WI38 (cell line): ENCODE data around the gene ZNF212.

Experiments
- H3K4me3 ChIP-seq: 2 replicates; pipeline ENCODE4 v1.5.1; 2011; ENCODE audit warnings: low read depth, mild to moderate bottlenecking, control low read depth, low read length
- CTCF ChIP-seq: IDR thresholded peaks from 2 replicates; pipeline ENCODE4 v1.5.1; 2012; ENCODE audit warnings: low read depth, mild to moderate bottlenecking, control low read depth, low read length

The ZNF212 gene

GRCh38 chr7:149209518-149210269 is 29.8 kb upstream of the ZNF212 start:
- peak; percentile 69 for TF ChIP-seq CTCF
- no peak overlapping the region for H3K4me3 ChIP-seq

GRCh38 chr7:149210551-149210950 is 28.9 kb upstream of the ZNF212 start:
- TF ChIP-seq CTCF: no peak

GRCh38 chr7:149214020-149214720 is 25.3 kb upstream of the ZNF212 start:
- no peak for TF ChIP-seq CTCF
- no peak overlapping the region for H3K4me3 ChIP-seq

More at GRCh38 chr7:149210551-149210950, 28.9 kb upstream of the ZNF212 start:
- no peak overlapping the region for H3K4me3 ChIP-seq

- H3K4me3 ChIP-seq: no peak overlapping the region
- no peak for TF ChIP-seq CTCF
Measured at GRCh38 chr7:149216402-149216801, 23.0 kb upstream of the ZNF212 start.

GRCh38 chr7:149217570-149217969 is 21.9 kb upstream of the ZNF212 start:
- H3K4me3 ChIP-seq: no peak overlapping the region
- TF ChIP-seq CTCF: no peak

- H3K4me3 ChIP-seq: no peak overlapping the region
- no peak for TF ChIP-seq CTCF
Measured at GRCh38 chr7:149218469-149219420, 20.7 kb upstream of the ZNF212 start.
